Mesenteric fat pad (tissue), 1 donor: Measurements from ENCODE around the gene RPS6KA2. TPM values are rescaled to one million over a fixed set of nuclear protein-coding genes. Genes with fewer than 3 reads are reported as not detected.
"Not testable (repeated sequence)": the region's sequence is repeated elsewhere in the genome, so short reads cannot be mapped to it uniquely, and the experiment has no call there.

Source experiments
- DNase-seq: peaks from one replicate; pipeline ENCODE4 v3.0.0-alpha.2; 2020; ENCODE audit warnings: low spot score
- total RNA-seq: library from RNA; stranded (reverse); fragmentation: NEBNext Ultra II Directional; extraction: Animal tissue kit (Norgen Biotek cat#: 25700); gene quantifications from one replicate; pipeline ENCODE4 v1.2.1, GENCODE V29; 2021
- donor health status: DM: yes; HTN: yes; CAD: no.

RPS6KA2 gene
- total RNA-seq, 1 donor from 2014 or later: 45.2 TPM

DNA sequence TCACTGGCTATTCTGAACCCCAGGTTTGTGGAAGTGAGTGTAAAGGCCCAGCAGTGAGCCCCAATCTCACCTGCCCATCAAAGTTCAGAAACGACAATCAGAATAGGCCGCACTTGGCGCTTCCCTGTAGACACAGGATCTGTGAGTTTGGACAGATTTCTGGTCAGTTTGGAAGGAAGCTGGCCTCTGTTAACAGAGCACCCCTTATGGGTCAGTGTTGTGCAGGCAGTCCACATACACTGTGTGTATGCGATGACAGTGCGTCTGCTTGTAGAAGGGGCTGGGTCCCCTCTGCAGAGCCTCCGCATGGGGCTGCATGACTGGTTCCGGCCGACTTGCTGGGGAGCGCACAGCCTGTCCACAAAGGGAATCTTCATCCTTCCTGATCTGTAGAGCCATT is 240.9 kb downstream of the RPS6KA2 start:
- DNase-seq: no peak

DNA sequence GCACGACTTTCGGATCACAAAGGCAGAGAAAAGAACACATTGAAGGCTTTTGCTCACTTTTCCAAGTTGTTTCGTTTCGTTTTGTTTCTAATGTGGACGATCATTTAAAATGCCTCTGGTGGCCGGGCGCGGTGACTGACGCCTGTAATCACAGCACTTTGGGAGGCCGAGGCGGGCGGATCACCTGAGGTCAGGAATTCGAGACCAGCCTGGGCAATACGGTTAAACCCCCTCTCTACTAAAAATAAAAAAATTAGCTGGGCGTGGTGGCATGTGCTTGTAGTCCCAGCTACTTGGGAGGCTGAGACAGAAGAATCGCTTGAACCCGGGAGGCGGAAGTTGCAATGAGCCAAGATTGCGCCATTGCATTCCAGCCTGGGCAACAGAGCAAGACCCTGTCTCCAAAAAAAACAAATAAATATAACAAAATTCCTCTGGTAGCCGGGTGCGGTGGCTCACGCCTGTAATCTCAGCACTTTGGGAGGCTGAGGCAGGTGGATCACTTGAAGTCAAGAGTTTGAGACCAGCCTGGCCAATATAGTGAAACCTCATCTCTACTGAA is 243.2 kb downstream of the RPS6KA2 start:
- DNase-seq: not testable (repeated sequence)

DNA sequence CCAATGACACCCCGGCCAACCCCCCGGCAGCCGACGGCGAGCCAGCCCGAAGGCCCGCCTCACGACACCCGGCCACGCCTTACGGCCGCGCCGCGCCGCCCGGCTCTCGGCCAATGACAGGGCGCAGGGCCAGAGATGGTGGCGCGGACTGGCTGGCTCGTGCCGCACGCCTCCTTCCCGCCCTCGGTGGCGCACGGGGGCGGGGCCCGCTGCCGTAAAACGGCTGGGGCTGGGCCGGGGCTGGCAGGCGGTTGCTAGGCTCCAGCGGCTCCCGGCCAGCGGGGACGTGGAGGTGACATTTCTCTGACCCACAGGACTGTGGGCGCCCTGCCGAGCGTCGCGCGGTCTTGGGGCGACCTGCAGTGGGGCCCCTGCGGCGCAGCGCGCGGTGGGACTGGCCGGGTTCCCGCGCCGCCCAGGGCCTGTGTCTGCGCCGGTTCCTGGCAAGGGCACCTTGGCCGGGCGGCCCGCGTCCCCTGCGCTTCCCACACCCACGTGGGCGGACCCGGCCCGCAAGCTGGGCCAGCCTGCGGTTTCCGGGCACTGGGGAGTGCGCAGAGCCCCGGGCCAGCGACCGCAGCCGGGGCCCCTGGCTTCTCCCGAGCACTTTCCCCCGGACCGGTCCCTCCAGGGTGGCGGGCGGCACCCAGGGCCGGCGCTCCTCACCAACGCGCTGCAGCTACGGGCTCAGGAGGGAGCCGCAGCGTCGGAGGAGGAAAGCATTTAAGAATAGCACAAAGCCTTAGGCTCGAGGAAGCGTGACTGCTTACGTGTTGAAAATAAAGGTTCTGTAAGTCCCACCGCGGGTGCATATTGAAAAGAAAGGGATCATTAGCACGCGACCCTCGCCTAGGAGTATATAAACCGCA is 243.9 kb downstream of the RPS6KA2 start, which contains the start of gene MPC1:
Gene MPC1, minus strand, starts transcription at position 8 of the 869 bp plus-strand sequence. CDS start 64 bp downstream, outside the sequence.
- DNase-seq: peak; percentile 99

DNA sequence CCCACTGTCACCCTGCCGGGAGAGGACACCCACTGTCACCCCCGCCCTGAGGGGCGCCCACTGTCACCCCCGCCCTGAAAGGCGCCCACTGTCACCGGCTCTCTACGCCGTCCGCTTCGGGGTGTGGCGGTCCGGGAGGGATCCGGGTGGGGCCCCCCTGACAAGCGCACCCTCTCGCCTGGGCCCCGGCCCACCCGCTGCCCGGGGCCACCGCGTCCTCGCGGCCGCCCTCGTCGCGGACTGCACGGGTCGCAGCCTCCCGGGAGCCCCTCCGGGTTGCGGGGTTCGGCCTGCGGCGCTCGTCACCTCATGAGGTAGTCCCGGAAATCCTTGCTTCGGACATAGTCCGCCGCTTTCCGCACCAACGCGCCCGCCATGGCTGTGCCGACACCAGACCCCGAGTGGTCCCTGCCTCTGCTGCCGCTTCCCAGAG is 244.5 kb downstream of the RPS6KA2 start:
- no peak for DNase-seq

DNA sequence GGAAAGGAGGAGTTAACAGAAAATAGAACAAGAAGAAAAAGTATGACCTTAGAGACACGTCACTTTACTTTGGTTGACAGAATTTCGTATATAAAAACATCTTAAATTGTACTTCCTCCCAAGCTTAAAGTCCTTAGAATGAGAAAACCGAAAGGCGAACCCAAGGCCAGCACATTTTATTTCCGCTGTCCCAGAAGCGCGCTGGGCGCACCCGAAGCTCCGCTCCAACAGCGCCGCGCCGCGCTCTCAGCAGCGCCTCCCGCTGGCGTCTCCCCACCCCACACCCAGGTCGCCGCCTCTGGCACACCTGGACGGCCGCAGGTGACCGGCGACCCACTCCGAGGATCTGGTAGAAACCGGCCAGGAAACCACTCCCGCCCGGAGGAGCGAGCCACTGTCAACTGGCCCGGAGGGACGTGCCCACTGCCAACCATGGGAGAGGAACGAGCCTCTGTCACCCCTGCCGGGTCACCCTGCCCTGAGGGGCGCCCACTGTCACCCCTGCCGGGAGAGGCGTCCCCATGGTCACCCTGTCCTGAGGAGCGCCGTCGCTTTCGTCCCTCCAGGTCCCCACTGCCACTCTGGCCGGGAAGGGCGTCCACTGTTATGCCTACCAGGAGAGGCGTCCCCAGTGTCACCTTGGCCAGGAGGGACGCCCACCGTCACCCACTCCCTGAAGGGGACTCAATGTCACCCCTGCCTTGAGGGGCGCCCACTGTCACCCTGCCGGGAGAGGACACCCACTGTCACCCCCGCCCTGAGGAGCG is 245.1 kb downstream of the RPS6KA2 start:
- DNase-seq: no peak

DNA sequence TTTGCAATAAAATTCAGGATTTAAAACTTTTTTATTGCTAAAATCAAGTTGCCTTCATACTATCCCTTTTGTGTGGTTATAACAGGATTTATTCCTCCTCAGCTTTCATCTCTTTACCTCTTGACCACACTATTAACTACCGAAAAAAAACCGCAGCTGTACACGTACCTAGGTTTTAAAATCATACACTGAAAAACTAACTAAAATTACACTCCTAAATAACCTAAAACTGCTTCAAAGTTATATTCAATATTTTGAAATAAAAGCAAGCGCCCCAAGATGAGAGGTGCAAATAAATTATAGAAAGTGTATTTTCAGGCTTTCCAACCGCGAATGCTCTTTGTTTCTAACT is 245.7 kb downstream of the RPS6KA2 start:
- no peak for DNase-seq

DNA sequence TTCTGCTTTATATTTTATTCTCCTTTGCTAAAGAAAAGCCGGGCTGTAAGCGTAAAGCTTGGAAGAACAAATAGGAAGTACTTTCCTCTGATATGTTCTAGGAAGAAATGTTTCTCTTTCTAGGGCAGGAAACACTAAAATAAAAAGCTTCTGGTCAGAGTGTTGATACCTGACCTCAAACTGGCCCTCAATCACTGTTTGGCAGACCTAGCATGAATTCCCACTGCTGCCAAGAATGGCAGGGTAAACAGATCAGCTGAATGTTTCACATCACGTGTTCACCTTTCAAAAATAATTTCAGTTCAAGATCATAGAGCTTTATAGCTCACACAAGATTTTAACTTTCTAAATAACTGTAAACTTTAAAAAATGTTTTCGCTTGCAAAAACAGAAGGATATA is 247.3 kb downstream of the RPS6KA2 start:
- DNase-seq: no peak

DNA sequence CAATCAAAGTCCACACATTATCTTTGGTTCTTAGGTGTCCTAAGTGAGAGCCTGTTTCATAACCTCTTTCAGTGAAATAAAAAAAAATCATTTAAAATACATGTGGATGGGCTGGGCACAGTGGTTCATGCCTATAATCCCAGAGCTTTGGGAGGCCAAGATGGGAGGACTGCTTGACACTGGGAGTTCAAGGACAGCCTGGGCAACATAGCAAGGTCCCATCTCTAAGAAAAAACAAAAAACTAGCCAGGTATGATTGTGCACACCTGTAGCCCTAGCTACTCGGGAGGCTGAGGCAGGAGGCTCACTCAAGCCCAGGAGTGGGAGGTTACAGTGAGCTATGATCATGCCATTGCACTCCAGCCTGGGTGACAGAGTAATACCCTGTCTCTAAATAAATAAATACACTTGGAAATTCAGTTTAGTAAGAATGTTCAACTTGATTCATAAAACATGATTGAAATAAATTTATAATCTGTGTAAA is 247.9 kb downstream of the RPS6KA2 start:
- no peak for DNase-seq

DNA sequence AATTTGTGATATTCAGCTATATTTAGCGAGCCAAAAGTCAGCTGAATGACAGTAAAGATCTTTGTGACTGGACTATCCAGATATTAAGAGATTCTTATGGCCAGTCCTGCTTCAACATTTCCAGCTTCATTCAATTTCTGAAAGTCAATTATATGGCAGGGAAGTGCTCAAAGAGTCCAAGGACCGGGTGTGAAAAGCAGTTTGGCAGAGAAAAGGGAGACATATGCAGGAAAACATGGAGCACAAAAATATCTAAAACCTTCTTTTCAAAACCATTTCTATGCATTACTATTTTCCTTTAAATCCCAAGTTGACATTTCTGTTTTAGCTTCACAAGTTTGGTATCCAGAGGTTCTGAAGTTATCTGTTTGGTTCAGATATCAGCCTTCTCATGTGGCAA is 249.3 kb downstream of the RPS6KA2 start:
- DNase-seq: no peak

DNA sequence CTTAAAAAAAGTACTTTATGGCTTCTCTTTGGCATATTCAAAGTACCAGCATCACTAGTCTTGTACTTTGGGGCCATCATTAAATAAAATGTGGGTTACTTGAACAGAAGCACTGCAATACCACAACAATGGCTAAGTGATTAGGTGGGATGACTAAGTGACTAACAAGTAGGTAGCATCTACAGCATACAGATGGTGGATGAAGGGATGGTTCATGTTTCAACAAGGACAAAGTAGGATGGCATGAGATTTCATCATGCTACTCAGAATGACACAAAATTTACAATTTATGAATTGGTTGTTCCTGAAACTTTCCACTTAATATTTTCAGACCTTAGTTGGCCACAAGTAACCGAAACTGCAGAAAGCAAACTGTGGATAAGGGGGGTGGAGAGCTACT is 252.0 kb downstream of the RPS6KA2 start:
- no peak for DNase-seq

DNA sequence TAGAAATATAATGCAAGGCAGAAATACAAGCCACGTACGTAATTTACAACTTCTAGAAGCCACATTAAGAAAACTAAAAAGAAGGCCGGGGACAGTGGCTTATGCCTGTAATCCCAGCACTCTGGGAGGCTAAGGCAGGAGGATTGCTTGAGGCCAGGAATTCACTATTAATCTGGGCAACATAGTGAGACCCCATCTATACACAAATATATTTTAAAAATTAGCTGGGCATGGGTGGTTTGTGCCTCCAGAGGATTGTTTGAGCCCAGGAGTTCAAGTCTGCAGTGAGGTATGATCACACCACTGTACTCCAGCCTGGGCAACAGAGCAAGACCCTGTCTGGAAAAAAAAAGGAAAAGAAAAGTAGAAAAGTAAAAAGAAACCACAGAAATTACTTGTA is 256.6 kb downstream of the RPS6KA2 start:
- no peak for DNase-seq

DNA sequence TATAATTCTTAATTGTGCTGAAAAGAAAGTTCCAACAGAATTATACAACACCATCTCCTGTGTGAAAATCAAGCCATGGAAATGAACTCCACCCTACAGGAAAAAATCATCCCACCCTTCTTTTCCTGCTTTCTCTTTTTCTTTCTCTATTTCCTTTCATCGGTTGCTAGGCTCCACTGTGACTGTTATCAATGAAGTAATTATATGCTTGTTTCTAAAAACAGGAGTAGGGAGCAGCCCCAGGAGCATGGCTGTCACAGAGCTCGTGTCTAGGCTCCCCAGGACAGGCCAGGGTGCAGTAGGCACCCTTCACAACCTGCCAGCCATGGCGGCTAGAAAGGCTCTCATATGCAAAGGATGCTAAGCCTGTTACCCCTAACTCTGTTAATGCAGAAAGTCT is 257.3 kb downstream of the RPS6KA2 start:
- DNase-seq: no peak

DNA sequence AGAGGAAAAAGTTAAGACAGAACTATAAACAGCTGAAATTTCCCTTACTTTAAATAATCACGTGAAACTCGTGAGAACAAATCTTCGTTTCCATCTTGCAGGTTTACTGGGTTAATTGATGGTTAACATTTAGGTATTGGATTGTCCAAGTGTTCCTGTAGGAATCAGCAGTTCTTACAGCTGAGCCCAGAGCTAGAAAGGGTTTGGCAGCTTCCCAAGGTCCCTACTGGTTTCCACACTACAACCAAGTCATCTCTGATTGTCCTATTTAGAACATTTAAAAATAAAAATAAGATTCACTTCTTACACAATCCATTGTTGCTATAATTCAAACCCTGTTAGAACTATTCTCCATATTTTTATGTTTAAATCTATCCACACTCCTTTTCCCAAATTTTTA is 260.1 kb downstream of the RPS6KA2 start:
- DNase-seq: no peak

DNA sequence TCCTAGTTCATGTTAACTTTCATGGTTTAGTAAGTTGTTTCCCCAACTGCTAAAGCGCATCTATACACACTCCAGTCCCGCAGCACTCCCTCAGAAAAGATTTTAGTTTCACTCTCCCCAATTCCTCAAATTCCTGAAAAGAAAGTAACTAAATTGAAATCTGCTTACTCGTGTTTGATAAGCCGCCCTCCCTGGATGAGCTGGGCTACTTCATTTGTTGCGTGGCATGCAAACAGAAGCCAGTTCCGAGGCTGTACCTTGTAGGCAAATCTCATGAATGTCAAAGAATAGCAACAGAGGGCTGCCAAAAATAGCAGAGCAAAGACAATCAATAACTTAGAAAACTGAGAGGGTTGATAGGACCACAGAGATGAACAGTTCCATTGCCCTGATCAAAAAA is 261.2 kb downstream of the RPS6KA2 start:
- no peak for DNase-seq

DNA sequence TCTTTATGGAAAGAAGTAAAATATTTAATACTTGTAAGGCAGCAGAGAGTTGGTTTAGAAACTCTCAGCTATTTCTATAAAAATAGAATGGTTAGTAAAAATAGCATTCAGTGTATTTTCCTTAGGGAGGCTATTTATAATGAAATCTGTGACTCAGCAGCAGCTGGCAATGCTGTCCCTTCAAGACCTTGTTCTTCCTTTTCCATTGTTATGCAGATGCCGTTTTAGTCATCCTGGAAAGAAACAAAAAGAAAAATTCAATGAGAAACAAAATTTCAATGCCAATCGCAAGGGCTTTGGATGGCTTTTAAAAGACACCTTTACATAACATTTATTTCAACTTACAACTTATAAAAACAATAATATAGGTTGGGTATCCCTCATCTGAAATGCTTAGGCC is 261.8 kb downstream of the RPS6KA2 start:
- DNase-seq: no peak

DNA sequence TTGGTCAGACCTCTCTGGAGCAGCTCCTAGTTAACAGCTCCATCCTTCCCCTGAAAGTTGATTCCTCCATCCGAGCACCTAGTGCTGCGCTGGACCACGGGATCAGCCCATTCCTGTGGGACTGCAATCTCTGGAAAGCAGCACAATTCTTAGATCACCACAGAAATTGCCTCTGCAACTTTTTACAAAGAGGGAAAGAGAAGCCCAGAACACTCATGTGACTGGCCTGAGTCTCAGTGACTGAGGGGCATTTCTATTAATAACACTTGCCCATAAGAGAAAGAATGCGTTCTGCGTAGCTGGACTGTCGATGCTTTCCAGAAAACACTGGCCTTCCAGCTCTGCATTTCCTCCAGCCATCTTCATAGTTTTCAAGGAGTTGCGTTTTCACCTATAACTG is 262.6 kb downstream of the RPS6KA2 start:
- DNase-seq: no peak

DNA sequence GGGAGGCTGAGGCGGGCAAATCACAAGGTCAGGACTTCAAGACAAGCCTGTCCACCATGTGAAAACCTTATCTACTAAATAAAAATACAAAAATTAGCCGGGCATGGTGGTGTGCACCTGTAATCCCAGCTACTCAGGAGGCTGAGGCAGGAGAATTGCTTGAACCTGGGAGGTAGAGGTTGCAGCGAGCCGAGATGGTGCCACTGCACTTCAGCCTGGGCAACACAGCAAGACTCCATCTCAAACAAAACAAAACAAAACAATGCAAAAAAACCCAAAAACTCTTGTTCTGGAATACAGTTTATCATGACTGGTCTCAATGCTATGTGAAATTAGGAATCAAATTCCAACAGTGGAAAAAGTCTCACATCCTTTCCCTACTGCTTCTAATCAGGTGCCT is 264.6 kb downstream of the RPS6KA2 start:
- not testable (repeated sequence) for DNase-seq

DNA sequence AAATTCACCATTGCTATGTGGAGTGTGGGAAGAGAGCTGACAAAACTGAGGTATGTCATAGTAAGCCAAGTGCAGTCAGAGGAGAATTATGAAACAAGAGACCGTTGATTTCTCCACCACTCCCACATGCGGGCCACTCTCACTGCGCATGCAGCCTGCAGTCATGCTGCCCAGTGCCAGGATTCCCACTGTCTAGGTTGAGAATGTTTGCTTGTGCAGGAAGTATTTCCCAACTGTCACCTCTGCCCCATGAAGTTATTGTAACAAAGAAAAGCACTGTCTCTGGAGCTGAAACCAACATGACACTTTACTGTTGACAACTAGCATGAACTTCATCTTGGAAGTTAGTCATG is 266.0 kb downstream of the RPS6KA2 start:
- no peak for DNase-seq

DNA sequence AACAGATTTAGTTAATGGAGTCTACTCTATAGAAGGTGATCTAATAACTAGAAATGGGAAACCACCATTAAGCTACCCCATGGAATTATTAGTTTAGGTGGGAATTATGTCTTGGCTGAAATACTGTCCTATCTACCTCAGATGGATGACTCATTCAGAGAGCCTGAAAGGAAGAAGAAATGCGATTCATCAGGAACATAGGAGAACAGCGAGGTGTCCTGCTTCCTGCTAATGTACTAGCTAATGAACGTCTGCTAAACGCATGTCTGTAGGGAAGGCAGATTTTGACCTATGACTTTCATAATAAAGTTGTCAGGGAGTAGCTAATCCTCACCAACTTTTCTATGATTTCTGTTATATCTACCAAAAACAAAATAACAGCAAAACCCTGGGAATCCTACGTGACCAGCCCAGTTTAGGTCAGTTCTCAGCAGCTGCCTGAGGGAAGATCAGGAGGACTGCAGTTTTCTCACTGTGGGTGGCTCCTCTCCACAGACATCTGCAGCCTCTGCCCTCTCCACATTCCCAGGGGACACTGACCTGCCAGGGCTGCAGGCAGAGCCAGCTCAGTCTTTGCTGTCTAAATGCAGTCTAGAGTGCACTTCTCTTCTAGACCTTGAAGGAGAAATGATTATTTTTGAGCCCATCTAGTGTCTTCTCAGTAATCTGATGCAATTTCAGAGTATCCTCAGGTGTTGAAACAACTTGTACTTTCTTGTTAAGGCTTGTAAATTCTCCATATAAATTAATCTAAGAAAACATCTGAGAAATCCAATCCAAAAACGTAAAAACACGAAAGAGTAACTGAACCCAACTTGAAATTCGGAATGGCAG is 266.6 kb downstream of the RPS6KA2 start:
- DNase-seq: no peak
